HG02938 (cell line): Measurements from ENCODE around the gene GABRA1.

Experiments used
- ATAC-seq: cut with Tn5 transposase; IDR thresholded peaks from one replicate; pipeline ENCODE4 v1.9.1; 2021; ENCODE audit warnings: mild to moderate bottlenecking, moderate library complexity; ENCODE audit not compliant: unreplicated experiment

The GABRA1 gene

DNA sequence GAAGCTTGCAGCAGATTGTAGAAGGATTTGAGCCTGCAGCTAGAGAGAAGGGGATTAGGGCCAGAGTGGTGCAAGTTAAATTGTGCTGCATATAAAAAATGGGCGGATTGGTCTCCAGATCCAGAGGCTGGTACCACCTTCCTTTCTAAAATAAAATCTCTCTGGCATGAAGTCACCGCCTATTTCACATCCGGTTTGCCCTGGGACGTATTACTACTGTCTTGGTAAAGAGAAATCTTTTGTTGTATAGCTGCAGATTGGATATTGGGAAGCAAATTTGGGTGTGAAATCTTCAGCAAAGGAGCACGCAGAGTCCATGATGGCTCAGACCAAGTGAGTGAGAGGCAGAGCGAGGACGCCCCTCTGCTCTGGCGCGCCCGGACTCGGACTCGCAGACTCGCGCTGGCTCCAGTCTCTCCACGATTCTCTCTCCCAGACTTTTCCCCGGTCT is at the start of gene GABRA1:
GABRA1 (plus strand) TSS at position 180 of the 451 bp plus-strand sequence. CDS start 2,691 bp downstream, outside the sequence.
- ATAC-seq: no peak

DNA sequence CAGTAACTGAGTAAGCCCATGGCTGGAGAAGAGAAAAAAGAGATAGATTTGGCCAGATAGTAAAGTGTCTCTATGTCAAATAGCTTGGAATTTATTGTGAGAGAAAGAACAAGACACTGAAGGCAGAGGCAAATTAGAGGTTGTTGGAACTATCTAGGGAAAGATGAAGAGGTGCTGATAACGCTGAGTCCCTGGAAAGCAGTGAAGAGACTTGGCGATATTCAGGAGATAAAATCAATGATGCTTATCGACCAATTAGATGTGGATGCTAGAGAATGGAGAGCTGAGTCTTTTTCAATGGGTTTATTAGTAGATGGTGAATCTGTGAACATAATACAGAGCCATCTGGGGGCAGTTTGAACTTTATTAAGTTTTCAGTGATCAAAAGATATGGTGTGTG is 48.6 kb upstream of the GABRA1 start:
- no peak for ATAC-seq

DNA sequence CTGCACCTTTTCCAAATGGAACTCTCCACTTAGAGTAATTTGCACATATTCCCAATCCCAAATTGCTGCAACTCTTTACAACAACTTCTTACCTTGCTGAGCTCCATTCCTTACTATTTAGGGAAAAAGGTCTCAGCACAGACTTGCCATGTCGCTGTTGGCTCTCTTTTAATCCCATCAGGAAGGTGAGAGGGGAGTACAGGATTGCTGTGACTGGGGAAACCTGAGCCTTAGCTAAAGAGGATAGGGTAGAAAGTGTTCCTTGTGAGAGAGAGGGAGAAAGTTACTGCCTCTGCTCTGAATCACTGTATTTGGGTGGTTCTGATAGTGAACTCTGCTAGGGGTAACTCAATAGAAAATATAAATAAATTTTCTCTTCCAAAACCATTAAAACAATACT is 43.7 kb upstream of the GABRA1 start:
- no peak for ATAC-seq

DNA sequence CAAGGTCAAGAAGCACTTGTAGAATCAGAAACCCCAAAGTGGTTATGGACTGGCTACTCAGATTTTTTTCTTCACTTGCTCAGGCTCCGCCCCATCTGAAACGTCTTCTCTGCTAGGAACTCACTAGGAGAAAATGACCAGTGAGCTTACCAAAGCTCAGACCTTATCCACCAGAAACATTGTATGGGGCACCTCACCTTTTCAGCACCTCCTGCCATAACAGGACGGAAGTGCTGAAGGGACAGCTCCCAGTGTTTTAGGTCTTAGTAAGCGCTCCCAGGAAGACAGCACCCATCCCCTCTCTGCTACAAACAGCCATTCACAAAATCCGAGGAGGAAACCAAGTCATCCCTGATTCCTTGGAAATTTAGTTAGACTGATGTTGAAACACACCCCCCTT is 1.2 kb upstream of the GABRA1 start:
- ATAC-seq: no peak

DNA sequence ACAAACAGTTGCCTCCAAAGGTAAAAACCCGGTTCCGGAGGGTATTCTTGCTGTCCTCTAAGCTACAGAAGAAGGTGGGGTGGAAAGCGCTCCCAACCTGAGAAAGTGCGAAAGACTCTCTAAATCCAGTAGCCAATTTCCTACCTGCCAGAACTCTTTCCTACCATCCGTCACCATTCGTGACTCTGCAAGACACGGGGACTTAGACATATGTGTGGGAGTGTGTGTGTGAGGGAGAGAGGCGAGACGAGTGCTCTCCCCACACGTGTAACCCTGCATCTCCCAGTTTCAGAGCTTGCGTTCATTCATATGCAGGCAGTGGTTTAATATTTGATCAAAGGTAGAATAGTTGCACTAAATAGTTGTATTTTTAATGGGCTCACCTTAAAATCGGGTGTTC is 473 bp upstream of the GABRA1 start:
- ATAC-seq: no peak

DNA sequence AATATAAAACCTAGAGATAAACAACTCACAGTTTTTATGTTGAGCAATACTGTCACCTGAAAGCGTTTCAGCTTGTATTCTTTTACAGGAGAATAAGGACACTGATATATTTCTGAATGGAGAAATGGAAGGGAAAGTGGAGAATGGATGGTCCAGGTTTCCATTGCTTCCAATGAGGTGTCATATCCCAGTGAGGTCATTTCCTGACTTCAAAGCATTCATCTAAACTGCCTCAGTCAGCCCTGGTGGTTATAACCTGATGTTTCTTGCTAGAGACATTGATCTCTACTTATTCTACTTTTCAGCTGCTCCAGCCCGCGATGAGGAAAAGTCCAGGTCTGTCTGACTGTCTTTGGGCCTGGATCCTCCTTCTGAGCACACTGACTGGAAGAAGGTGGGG is 2.6 kb downstream of the GABRA1 start:
- ATAC-seq: no peak

DNA sequence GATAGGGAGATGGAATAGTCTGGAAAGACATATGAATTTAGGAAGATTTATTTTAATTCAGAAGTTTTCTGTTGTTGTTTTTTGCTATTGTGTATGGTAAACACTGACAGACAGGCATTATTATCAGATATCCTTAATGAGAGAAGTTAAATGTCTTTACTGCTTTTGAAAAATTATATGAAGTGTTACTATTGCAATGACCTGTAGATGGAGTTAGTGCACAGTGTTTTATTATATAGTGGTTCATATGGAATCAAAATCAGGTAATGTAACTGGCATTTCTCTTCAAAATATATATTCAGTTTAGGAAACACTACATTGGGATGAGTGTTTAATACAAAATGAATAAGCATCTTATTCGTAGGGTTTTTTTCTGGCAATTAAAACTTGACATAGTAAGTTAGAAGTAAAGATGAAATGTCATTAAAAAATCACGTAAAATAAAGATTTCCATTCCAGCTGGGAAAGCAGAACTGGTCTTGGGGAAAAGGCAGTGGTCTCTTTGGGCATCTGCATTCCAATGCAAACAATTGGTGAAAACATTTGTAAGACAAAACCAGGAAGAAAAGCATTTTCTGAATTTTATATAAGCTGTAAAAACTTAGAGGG is 3.9 kb downstream of the GABRA1 start:
- ATAC-seq: no peak

DNA sequence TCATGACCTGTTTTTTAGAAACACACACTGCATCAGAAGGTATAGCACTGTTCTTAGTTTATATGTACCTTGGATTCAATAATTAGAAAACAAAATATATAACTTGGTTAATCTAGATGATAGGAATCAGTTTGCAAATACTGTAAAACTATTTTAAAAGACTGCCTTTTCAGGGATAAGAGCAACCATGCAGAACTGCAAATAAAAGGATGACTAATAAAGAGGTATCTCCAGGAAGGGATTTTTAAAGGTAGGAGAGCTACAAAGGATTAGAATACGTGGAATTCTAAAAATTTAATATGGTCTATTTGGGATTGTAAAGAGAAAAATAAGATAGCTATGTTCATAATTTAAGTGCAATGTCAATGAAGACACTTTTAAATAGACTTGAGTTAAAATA is 9.4 kb downstream of the GABRA1 start:
- no peak for ATAC-seq

DNA sequence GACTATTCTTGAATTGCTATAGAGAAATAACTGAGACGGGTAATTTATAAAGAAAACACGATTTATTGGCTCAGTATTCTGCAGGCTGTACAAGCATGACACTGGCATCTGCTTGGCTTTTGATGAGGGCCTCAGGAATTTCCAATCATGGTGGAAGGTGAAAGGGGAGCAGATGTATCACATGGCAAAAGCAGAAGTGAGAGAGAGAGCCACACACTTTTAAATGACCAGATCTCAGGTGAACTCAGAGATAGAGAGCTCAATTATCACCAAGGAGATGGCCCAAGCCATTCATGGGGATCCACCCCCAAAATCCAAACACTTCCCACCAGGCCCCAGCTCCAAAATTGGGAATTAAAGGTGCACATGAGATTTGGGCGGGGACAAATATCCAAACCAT is 15.3 kb downstream of the GABRA1 start:
- no peak for ATAC-seq

DNA sequence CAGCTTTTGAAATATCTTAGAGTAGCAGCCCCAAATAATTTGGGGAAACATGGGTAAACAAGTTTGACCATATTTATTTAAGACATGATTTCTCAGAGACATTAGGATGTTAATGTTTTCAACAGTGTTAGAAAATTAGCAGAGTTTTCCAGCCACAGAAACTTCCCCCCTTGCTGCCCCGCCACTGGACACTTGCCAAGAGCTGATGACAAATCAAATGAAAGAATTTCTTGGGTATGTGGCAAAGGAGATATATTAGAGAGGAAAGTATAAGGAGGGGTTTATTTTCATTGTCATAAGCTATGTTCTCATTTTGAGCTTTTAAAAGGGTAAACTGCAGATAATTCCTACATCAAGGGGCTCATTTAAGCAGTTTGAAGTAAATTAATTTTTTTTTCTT is 15.9 kb downstream of the GABRA1 start:
- ATAC-seq: no peak

DNA sequence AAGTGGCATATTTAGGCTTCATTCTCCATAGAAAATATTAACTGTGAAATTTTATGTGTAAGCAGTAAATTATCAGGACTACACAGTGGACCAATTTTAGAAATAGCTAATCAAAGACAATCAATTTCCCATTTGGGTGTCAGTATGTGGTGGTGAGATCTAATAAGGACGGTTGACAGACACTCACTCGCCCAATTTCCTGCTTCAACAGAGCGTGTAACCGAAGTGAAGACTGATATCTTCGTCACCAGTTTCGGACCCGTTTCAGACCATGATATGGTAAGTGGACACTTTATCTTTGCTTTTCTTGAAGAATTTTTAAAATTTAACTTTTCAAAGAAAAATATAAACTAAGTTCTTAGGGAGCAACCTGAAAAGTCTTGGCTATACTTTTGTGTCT is 17.6 kb downstream of the GABRA1 start:
- ATAC-seq: no peak

DNA sequence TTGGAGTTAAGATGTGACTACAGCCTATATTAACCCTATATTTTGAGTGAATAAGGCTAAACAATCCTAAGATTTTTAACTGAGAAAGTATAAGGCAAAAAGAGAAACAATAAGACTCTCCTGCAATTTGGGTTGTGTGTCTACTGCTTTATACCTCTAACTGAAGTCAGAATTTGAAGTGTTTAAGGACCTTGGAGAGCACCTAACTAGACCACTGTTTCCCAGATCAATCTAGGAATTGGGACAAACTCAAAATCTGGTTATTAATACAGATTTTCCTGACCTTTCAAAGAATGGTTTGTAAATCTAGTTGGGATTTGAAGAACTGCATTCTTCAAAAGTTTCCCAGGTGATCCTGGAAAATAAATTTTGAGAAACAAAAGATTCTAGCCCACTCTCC is 42.1 kb downstream of the GABRA1 start:
- no peak for ATAC-seq

DNA sequence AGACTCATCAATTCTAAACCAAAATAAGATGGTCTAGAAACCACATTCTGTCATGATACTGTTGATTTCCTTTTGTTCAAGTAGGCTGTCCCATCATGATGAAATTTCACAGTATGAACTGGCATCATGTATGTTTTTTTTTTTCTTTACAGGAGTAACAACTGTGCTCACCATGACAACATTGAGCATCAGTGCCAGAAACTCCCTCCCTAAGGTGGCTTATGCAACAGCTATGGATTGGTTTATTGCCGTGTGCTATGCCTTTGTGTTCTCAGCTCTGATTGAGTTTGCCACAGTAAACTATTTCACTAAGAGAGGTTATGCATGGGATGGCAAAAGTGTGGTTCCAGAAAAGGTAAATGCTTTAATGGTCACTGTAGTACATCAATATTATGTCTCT is 47.6 kb downstream of the GABRA1 start:
- ATAC-seq: no peak

DNA sequence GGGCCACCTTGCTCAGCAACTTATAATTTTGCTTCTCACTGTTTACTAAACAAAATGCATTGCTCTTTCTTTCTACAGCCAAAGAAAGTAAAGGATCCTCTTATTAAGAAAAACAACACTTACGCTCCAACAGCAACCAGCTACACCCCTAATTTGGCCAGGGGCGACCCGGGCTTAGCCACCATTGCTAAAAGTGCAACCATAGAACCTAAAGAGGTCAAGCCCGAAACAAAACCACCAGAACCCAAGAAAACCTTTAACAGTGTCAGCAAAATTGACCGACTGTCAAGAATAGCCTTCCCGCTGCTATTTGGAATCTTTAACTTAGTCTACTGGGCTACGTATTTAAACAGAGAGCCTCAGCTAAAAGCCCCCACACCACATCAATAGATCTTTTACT is 49.1 kb downstream of the GABRA1 start:
- no peak for ATAC-seq

DNA sequence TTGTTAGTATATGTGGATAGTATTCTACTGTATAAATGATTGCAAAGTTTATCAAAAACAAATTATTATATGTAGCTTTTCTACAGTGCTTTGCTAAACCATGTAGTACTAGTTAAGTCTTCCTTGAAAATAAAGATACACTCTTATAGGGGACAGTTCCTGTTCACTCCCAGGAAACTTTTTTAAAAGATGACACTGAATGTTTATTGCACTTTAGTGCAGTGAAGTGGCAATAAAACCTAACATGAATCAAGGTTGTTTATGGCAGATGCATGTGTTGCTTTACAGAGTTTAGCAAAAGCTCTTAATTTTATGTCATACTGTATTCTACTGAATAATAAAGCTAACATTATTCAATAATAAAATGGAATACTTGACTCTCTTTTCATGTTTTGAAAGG is 51.7 kb downstream of the GABRA1 start:
- no peak for ATAC-seq

DNA sequence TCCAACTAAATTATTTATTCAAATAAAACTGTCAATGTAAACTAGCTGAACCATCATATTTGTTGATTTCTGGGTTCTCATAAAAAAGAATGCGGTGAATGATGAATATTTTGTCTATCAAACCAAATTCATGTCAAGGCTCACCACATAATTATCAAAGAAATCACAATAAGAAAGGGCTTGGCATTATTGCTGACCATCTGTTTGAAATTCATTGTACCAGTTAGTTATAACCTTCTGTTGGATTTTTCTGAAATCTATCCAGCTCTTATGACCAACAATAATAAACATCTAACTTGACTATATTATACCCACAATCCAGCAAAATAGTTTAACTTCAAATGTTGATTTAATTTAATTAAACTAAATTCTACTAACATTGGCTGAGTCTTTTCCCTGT is 53.1 kb downstream of the GABRA1 start:
- no peak for ATAC-seq

DNA sequence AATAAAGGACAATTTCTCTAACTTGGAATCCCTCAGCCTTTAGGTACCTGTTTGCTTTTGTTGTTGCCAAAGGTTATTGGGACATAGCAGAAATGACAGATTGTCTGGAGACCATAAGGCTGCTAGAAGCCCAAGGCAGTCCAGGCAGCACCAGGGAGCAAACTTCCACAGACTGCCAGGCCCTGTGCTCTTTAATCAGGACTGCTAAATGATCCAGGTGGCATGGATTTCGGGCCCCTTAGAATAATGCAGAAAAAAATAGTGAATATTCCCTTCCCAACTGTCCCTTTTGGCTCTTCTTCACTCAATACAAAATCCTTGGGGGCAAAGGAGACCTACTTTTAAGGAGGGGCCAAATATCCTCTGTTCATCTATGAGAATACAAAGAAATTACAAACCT is 73.9 kb downstream of the GABRA1 start:
- no peak for ATAC-seq

DNA sequence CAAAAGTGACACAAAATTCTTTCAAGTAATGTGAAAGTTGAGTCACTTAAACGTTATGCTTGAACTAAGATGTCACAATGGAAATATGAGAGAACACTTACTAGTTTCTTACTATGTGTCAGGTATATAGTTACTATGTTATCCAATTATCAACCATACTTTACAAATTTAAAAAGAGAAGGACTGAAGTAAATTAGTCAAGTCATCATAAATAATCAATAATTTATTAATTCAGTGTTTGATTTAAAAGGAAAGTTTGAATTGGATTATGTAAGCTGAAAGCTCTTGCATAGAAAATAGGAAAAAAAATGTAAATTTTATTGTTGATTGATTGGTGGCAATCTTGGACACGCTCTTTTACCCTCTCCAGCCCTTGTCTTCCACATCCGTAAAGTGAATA is 76.3 kb downstream of the GABRA1 start:
- ATAC-seq: no peak

DNA sequence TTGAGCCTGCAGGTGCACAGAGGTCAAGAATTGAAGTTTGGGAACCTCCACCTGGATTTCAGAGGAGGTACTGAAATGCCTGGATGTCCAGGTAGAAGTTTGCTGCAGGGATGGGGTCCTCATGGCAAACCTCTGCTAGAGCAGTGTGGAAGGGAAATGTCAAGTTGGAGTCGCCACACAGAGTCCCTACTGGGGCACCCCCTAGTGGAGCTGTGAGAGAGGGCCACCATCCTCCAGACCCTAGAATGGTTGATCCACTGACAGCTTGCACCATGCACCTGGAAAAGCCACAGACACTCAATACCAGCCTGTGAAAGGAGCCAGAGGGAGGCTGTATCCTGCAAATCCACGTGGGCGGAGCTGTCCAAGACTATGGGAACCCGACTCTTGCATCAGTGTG is 78.0 kb downstream of the GABRA1 start:
- ATAC-seq: no peak

DNA sequence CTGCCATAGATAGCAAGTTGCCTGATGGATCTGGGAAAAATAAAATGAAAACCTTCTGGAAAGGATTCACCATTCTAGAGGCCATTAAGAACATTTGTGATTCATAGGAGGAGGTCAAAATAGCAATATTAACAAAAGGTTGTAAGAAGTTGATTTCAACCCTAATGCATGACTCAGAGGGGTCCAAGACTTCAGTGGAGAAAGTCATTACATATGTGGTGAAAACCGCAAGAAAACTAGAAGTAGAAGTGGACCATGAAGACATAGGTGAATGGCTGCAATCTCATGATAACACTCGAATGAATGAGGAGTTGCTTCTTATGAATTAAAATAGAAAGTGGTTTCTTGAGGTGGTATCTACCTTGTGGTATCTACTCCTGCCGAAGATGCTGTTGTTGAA is 86.6 kb downstream of the GABRA1 start:
- ATAC-seq: no peak

DNA sequence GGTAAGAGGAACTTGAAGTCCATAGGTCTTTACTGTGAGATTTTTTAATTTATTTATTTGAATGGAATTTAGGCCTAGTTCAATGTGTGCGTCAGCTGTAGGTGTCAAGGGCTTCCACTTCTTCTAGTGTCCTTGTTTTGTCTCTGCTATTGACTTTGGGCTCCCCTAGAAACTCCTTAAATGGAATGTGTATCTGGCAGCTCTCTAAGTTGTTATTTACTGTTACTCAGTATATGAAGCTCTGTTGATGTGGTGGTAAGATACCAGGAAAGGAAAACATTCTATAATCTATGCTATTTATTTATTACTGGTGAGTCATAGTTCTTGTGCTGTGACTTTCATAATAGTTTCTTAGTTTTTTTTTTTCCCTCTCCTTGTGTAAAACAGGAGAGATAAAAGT is 97.1 kb downstream of the GABRA1 start:
- ATAC-seq: no peak

DNA sequence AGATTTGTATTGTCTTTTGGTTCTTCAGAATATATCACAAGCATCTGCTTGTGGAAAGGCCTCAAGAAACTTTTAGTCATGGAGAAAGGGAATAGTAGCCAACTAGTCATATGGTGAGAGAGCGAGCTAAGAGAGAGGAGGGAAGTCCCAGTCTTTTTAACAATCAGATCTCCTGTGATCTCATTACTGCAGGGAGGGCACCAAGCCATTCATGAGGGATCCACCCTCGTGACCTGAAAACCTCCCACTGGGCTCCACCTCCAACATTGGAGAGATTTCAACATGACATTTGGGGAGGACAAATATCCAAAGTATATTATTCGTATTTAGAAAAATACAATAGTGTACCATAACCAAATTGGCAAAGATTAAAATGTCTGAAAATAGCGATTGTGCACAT is 99.0 kb downstream of the GABRA1 start:
- ATAC-seq: no peak
